ENCODE results near the gene OTOA. TPM values are rescaled to one million over a fixed set of nuclear protein-coding genes. Genes with fewer than 3 reads are reported as not detected.
"Not testable (repeated sequence)": the region's sequence is repeated elsewhere in the genome, so short reads cannot be mapped to it uniquely, and the experiment has no call there.

Gene OTOA
- total RNA-seq, 1 experiment from 2014 or later, result not detected

- no peaks in the 10 kb centered on the region for H3K36me3 ChIP-seq
- no peaks in the 10 kb centered on the region for H3K27me3 ChIP-seq (replicated peaks)
- H3K27ac ChIP-seq, result no peak overlapping the region
- H3K4me3 ChIP-seq, result no peak overlapping the region
- H3K9me3 ChIP-seq (replicated peaks), result no peaks in the 10 kb centered on the region
- no peaks in the 10 kb centered on the region for H3K4me1 ChIP-seq (replicated peaks)
- DNase-seq (ENCODE audit: low read depth in 1 of 2, low spot score in 2 of 2), result no peak
Measured at GRCh38 chr16:21727344-21727743, 63.6 kb downstream of the OTOA start.

DNA sequence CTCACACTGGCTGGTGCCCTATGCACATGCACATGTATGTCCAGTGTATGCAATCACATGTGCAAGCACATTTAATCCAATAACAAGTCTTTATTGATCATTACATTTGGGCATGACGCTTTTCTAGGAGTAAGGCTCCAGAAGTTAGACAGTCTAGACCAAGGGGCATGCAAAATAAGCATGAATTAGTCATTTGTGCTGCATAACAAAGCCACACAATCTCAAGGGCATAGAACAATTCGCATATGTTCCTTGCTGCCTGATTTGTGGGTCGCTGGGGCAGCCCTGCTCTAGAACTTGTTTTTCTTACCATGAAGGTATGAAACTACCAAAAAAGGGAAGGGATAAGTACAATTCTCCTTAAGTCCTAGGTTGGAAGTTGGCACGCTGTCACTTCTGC, 67.5 kb downstream of the OTOA start:
- not testable (repeated sequence) for H3K27ac ChIP-seq; H3K9me3 ChIP-seq (replicated peaks); H3K4me3 ChIP-seq; H3K4me1 ChIP-seq (replicated peaks); DNase-seq (ENCODE audit: low read depth in 1 of 2, low spot score in 2 of 2); H3K27me3 ChIP-seq (replicated peaks); H3K36me3 ChIP-seq

DNA sequence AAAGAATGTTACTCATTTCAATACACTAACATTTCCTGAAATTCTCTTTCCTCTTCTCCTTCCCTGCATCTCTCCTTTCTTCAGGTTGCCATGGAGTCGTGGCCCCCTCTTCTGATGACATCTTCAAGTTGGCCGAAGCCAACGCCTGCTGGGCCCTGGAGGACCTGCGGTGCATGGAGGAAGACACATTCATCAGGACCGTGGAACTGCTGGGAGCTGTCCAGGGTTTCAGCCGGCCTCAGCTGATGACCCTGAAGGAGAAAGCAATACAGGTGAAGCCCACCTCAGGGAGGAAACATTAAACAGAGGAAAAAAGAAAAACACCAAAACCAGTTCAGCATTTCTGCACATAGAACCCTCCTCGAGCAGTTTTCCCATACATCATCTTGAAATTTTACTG, 76.9 kb downstream of the OTOA start:
- H3K27me3 ChIP-seq (replicated peaks); H3K36me3 ChIP-seq; H3K27ac ChIP-seq; H3K9me3 ChIP-seq (replicated peaks); DNase-seq (ENCODE audit: low read depth in 1 of 2, low spot score in 2 of 2); H3K4me1 ChIP-seq (replicated peaks); H3K4me3 ChIP-seq: not testable (repeated sequence)

GRCh38 chr16:21756192-21757079, 92.7 kb downstream of the OTOA start:
- not testable (repeated sequence) for H3K4me3 ChIP-seq; H3K27ac ChIP-seq; H3K27me3 ChIP-seq (replicated peaks); DNase-seq (ENCODE audit: low read depth in 1 of 2, low spot score in 2 of 2); H3K36me3 ChIP-seq; H3K4me1 ChIP-seq (replicated peaks); H3K9me3 ChIP-seq (replicated peaks)

- not testable (repeated sequence) for H3K4me3 ChIP-seq; H3K9me3 ChIP-seq (replicated peaks); H3K27me3 ChIP-seq (replicated peaks); DNase-seq (ENCODE audit: low read depth in 1 of 2, low spot score in 2 of 2); H3K36me3 ChIP-seq; H3K4me1 ChIP-seq (replicated peaks); H3K27ac ChIP-seq
Measured at GRCh38 chr16:21757080-21757671, 93.4 kb downstream of the OTOA start.

DNA sequence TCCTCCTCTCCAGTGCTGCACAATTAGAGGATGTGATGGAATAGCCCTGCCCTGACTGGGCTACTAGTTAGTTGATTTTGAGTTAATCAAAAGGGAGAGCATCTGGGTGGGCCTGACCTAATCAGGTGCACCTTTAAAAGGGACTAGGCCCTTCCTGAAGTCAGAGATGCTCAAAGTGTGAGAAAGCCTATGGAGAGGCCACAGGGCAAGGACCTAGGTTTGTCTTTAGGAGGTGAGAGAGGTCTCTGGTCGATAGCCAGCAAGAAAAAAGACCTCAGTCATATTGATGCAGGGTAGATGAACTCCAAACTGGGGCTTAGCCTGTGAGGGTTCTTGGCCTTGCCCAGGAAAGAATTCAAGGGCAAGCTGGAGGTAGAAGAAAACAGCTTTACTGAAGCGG, 104.5 kb downstream of the OTOA start:
- H3K27me3 ChIP-seq (replicated peaks); H3K36me3 ChIP-seq; DNase-seq (ENCODE audit: low read depth in 1 of 2, low spot score in 2 of 2); H3K9me3 ChIP-seq (replicated peaks); H3K4me1 ChIP-seq (replicated peaks); H3K27ac ChIP-seq; H3K4me3 ChIP-seq: not testable (repeated sequence)

- not testable (repeated sequence) for H3K27ac ChIP-seq; H3K4me3 ChIP-seq; H3K4me1 ChIP-seq (replicated peaks); H3K9me3 ChIP-seq (replicated peaks); DNase-seq (ENCODE audit: low read depth in 1 of 2, low spot score in 2 of 2); H3K36me3 ChIP-seq; H3K27me3 ChIP-seq (replicated peaks)
Measured at GRCh38 chr16:21768810-21769209, 105.0 kb downstream of the OTOA start.

- not testable (repeated sequence) for H3K9me3 ChIP-seq (replicated peaks); H3K27ac ChIP-seq; H3K4me1 ChIP-seq (replicated peaks); H3K4me3 ChIP-seq; H3K36me3 ChIP-seq; H3K27me3 ChIP-seq (replicated peaks)
- peak; percentile 44 to 78 for DNase-seq (ENCODE audit: low read depth in 1 of 2, low spot score in 2 of 2)
Measured at GRCh38 chr16:21769284-21769683, 105.5 kb downstream of the OTOA start.

- H3K27me3 ChIP-seq (replicated peaks); DNase-seq (ENCODE audit: low read depth in 1 of 2, low spot score in 2 of 2); H3K4me3 ChIP-seq; H3K4me1 ChIP-seq (replicated peaks); H3K36me3 ChIP-seq; H3K27ac ChIP-seq; H3K9me3 ChIP-seq (replicated peaks): not testable (repeated sequence)
Measured at GRCh38 chr16:21770584-21770983, 106.8 kb downstream of the OTOA start.

GRCh38 chr16:21772547-21773206, 108.9 kb downstream of the OTOA start:
- H3K27me3 ChIP-seq (replicated peaks); H3K27ac ChIP-seq; H3K4me1 ChIP-seq (replicated peaks); H3K36me3 ChIP-seq; DNase-seq (ENCODE audit: low read depth in 1 of 2, low spot score in 2 of 2); H3K4me3 ChIP-seq; H3K9me3 ChIP-seq (replicated peaks): not testable (repeated sequence)

- not testable (repeated sequence) for H3K27ac ChIP-seq; H3K27me3 ChIP-seq (replicated peaks); H3K9me3 ChIP-seq (replicated peaks); H3K4me1 ChIP-seq (replicated peaks); H3K4me3 ChIP-seq; DNase-seq (ENCODE audit: low read depth in 1 of 2, low spot score in 2 of 2); H3K36me3 ChIP-seq
Measured at GRCh38 chr16:21773207-21773553, 109.4 kb downstream of the OTOA start.

DNA sequence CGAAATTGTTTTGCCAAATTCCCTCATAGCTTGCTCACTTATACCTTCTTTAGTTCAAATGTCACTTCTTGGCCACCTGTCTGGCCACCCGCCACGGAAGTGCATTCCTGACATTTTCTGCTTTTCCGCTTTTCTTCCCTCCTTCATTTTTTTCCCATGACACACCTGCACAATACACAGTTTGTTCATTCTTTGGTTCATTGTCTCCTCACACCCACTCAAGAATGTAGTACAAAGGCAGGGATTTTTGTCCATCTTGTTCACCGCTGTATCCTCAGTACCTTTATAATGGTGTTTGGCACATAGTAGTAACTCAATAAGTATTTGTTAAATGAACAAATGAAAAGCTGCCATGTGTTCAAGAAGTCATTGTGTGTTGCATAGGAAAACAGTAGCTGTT, 116.8 kb downstream of the OTOA start:
- H3K4me3 ChIP-seq; H3K36me3 ChIP-seq; DNase-seq (ENCODE audit: low read depth in 1 of 2, low spot score in 2 of 2); H3K27me3 ChIP-seq (replicated peaks); H3K9me3 ChIP-seq (replicated peaks); H3K4me1 ChIP-seq (replicated peaks); H3K27ac ChIP-seq: not testable (repeated sequence)

DNA sequence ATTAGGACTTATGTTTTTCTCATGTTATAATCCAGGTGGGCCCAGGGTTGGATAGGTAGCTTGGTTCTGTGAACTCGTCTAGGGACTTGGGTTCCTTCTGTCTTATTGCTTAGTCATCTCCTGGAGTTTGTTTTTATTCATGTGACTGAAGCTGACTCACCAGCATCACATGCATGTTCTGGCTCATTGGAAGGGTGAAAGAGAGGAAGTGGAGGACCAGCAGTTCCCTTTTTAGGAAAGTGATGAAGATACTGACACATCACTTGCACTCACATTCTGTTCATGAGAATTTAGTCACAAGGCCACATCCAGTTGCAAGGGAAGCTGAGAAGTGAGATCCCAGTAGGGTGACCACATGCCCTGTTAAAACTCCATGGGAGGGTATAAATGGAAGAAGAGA, 126.7 kb downstream of the OTOA start:
- H3K4me3 ChIP-seq; H3K4me1 ChIP-seq (replicated peaks); H3K27ac ChIP-seq; H3K36me3 ChIP-seq; H3K9me3 ChIP-seq (replicated peaks); H3K27me3 ChIP-seq (replicated peaks); DNase-seq (ENCODE audit: low read depth in 1 of 2, low spot score in 2 of 2): not testable (repeated sequence)

GRCh38 chr16:21793310-21793709, 129.5 kb downstream of the OTOA start:
- H3K4me3 ChIP-seq; H3K27ac ChIP-seq; H3K36me3 ChIP-seq; DNase-seq (ENCODE audit: low read depth in 1 of 2, low spot score in 2 of 2); H3K4me1 ChIP-seq (replicated peaks); H3K27me3 ChIP-seq (replicated peaks); H3K9me3 ChIP-seq (replicated peaks): not testable (repeated sequence)

Data from SJSA1 (cell line).